Fibroblast of lung (primary cell): Measurements from ENCODE around the gene CEACAM16. TPM values are rescaled to one million over a fixed set of nuclear protein-coding genes. Genes with fewer than 3 reads are reported as not detected.

Source experiments
- DNase-seq, 2 donors: peaks; one replicate each; pipeline versions ENCODE4 v3.0.0 to v3.0.0-alpha.2; 2010; ENCODE audit warnings: low read depth in 2 of 2
- H2AFZ ChIP-seq: 2 replicates; pipeline ENCODE4 v1.5.1; 2012; ENCODE audit warnings: low read length, control low read depth, inconsistent platforms
- H3K27ac ChIP-seq: 2 replicates; pipeline ENCODE4 v1.5.1; 2011; ENCODE audit warnings: low read length, control low read depth; ENCODE audit not compliant: insufficient read depth
- H3K27me3 ChIP-seq: 2 replicates; pipeline ENCODE4 v1.5.1; 2011; ENCODE audit warnings: mild to moderate bottlenecking, low read length; ENCODE audit not compliant: control insufficient read depth, insufficient read depth
- H3K36me3 ChIP-seq: 2 replicates; pipeline ENCODE4 v1.5.1; 2011; ENCODE audit warnings: low read length; ENCODE audit not compliant: control insufficient read depth, insufficient read depth
- H3K4me1 ChIP-seq: 2 replicates; pipeline ENCODE4 v1.5.1; 2011; ENCODE audit warnings: low read length; ENCODE audit not compliant: control insufficient read depth, insufficient read depth; ENCODE audit errors: extremely low read depth
- H3K4me2 ChIP-seq: 2 replicates; pipeline ENCODE4 v1.5.1; 2011; ENCODE audit warnings: low read length, control low read depth; ENCODE audit not compliant: insufficient read depth; ENCODE audit errors: extremely low read depth
- H3K4me3 ChIP-seq, 4 experiments: fragments of 200-600 bp in 1 of 4; sonication (generic) in 1 of 4; replicated peaks in 1 of 4; 2 replicates each; pipeline ENCODE4 v1.5.1; 2011 to 2016; ENCODE audit warnings: low read length in 4 of 4, low read depth in 3 of 4, mild to moderate bottlenecking in 3 of 4, control low read depth in 2 of 4, inconsistent platforms in 1 of 4, mixed read lengths in 1 of 4; ENCODE audit not compliant: insufficient read depth in 1 of 4; ENCODE audit errors: control extremely low read depth in 1 of 4
- H3K79me2 ChIP-seq: 2 replicates; pipeline ENCODE4 v1.5.1; 2012; ENCODE audit warnings: mild to moderate bottlenecking, low read length, inconsistent platforms; ENCODE audit not compliant: control insufficient read depth, insufficient read depth
- H3K9ac ChIP-seq: 2 replicates; pipeline ENCODE4 v1.5.1; 2011; ENCODE audit warnings: mild to moderate bottlenecking, low read length, control low read depth; ENCODE audit not compliant: insufficient read depth
- H3K9me3 ChIP-seq: 2 replicates; pipeline ENCODE4 v1.5.1; 2012; ENCODE audit warnings: low read depth, low read length; ENCODE audit not compliant: control insufficient read depth, insufficient read depth
- H4K20me1 ChIP-seq: 2 replicates; pipeline ENCODE4 v1.5.1; 2011; ENCODE audit warnings: low read length; ENCODE audit not compliant: control insufficient read depth, insufficient read depth; ENCODE audit errors: extremely low read depth
- CTCF ChIP-seq, 2 donors: IDR thresholded peaks in 1 of 2; conservative IDR thresholded peaks in 1 of 2; 1 replicate in 1 of 2; 2 replicates in 1 of 2; pipeline ENCODE4 v1.5.1; 2011 to 2012; ENCODE audit warnings: low read length in 2 of 2, control low read depth in 1 of 2, inconsistent platforms in 1 of 2, low read depth in 1 of 2, mild to moderate bottlenecking in 1 of 2
- EZH2 ChIP-seq: IDR thresholded peaks from 2 replicates; pipeline ENCODE4 v1.5.1; 2012; ENCODE audit warnings: low read length, control low read depth, mild to moderate bottlenecking; ENCODE audit errors: missing control alignments
- polyA plus RNA-seq, 2 donors: library from polyadenylated mRNA; depleted of rRNA in 1 of 2; stranded (reverse) in 1 of 2; unstranded in 1 of 2; fragments of >200 nt; gene quantifications; 2 replicates each; pipeline ENCODE4 v1.2.1, GENCODE V29; 2011 to 2012; ENCODE audit warnings: missing spikeins in 1 of 2
- total RNA-seq: library from RNA; depleted of rRNA; stranded (reverse); fragments of >200 nt; gene quantifications from 2 replicates; pipeline ENCODE4 v1.2.1, GENCODE V29; 2014

The CEACAM16 gene
- total and polyA plus RNA-seq, 2 donors (not counting 1 experiment from before 2014, with no cell fraction given): not detected

- Histone ChIP-seq H3K4me1 (no peaks in the 10 kb centered on the region), H4K20me1 (no peaks in the 10 kb centered on the region), H3K79me2 (no peaks in the 10 kb centered on the region), H3K4me2 (no peak overlapping the region), H3K9me3 (no peaks in the 10 kb centered on the region), H2AFZ (no peak overlapping the region), H3K4me3 (no peak overlapping the region), H3K27me3 (no peaks in the 10 kb centered on the region), H3K27ac (no peak overlapping the region), H3K9ac (no peak overlapping the region), H3K36me3 (no peaks in the 10 kb centered on the region)
- no peak for TF ChIP-seq CTCF (conservative IDR thresholded peaks at IDR 0.05 in 1 of 2, IDR thresholded peaks at IDR 0.05 in 1 of 2; ENCODE audit: low read depth in 1 of 2, low read length in 2 of 2)
- no peak for TF ChIP-seq EZH2
- DNase-seq: no peak
Observed at GRCh38 chr19:44697670-44698034, 1.3 kb upstream of the CEACAM16 start.

DNA sequence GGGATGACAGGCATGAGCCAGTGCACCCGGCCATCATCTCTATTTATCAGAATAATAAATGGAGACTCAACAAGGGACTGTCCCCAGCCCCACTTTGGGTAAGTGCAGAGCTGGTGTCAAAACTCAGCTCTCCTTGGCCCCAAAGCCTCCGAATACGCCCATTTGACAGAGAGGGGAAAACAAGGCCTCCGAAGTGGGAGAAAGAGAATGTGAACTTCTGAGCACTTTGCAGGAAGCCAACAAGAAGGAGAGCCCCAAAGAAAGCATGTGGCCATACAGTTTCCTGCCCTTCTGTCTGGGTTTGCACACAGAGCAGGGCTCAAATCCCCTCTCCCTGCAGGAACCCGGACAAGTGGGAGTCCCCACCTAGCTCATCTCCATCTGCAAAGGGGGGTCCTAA lies 1.6 kb downstream of the CEACAM16 start:
- TF ChIP-seq CTCF (conservative IDR thresholded peaks at IDR 0.05 in 1 of 2, IDR thresholded peaks at IDR 0.05 in 1 of 2; ENCODE audit: low read depth in 1 of 2, low read length in 2 of 2) (no peak), EZH2 (no peak)
- DNase-seq: no peak
- no peak overlapping the region for H2AFZ ChIP-seq
- no peaks in the 10 kb centered on the region for H4K20me1 ChIP-seq
- no peaks in the 10 kb centered on the region for H3K36me3 ChIP-seq
- H3K9ac ChIP-seq: no peak overlapping the region
- no peaks in the 10 kb centered on the region for H3K4me1 ChIP-seq
- H3K79me2 ChIP-seq: no peaks in the 10 kb centered on the region
- no peak overlapping the region for H3K4me3 ChIP-seq
- no peak overlapping the region for H3K4me2 ChIP-seq
- H3K27ac ChIP-seq: no peak overlapping the region
- no peaks in the 10 kb centered on the region for H3K9me3 ChIP-seq
- H3K27me3 ChIP-seq: no peaks in the 10 kb centered on the region

DNA sequence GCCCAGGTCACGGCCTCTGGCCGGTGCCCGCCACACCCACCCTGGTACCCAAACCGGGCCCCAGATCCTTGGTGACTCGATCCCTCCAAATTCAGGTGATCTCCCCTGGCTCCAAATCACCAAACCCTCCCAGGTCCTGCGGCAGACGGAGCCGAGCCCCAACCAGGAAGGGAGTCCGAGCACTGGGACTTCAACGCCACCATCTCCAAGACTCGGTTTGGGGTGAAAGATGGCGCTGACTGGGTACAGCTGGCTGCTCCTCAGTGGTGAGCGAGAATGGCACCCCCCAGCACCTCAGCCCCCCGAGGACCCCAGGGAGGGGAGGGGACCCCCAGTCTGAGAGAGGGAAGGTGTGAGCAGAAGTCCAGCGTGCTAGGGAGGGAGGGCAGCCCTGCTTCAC lies 2.3 kb downstream of the CEACAM16 start:
- TF ChIP-seq CTCF (conservative IDR thresholded peaks at IDR 0.05 in 1 of 2, IDR thresholded peaks at IDR 0.05 in 1 of 2; ENCODE audit: low read depth in 1 of 2, low read length in 2 of 2) (no peak), EZH2 (no peak)
- Histone ChIP-seq H3K27ac (no peak overlapping the region), H3K4me1 (no peaks in the 10 kb centered on the region), H2AFZ (no peak overlapping the region), H3K36me3 (no peaks in the 10 kb centered on the region), H3K27me3 (no peaks in the 10 kb centered on the region), H4K20me1 (no peaks in the 10 kb centered on the region), H3K9me3 (no peaks in the 10 kb centered on the region), H3K4me2 (no peak overlapping the region), H3K9ac (no peak overlapping the region), H3K79me2 (no peaks in the 10 kb centered on the region), H3K4me3 (no peak overlapping the region)
- DNase-seq: no peak
